ENCODE results near the gene CNGB1.
"Not testable (repeated sequence)": the region's sequence is repeated elsewhere in the genome, so short reads cannot be mapped to it uniquely, and the experiment has no call there.

CNGB1 gene

DNA sequence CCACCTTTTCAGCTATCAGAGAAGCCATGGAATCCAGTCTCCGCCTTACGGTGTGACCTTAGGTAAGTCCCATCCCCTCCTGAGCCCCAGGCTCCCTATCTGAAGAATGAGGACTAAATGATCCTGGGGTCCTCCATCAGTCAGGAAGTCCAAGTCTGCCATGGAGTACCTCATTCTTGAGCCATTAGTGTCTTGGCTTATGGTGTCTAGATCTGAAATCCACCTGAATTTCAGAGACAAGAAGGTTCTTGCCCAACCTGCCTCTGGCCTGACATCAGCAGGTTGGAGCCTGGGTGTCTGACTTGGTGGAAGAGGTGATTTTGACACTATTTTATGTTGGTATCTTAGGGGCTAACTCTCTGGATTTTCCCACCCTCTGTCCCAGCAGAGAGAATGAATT lies 47.1 kb downstream of the CNGB1 start:
- DNase-seq: no peak

GRCh38 chr16:57923418-57923817 lies 47.5 kb downstream of the CNGB1 start:
- DNase-seq: no peak

DNA sequence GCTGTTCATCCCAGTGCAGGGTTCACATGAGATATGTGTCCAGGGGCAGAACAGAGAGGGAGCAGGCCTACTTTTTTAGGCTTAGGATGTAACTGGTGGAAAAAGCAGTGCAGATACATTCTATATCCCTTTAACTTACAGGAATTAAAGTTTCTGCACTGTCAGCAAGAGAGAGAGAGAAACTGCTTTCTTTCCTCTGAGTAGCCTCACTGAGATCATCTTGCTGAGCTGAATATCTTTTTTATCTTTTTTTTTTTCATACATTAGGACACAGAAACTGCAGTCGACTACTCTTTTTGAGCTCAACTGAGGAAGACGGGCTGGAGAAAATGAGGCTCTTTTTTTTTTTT lies 50.1 kb downstream of the CNGB1 start:
- no peak for DNase-seq

DNA sequence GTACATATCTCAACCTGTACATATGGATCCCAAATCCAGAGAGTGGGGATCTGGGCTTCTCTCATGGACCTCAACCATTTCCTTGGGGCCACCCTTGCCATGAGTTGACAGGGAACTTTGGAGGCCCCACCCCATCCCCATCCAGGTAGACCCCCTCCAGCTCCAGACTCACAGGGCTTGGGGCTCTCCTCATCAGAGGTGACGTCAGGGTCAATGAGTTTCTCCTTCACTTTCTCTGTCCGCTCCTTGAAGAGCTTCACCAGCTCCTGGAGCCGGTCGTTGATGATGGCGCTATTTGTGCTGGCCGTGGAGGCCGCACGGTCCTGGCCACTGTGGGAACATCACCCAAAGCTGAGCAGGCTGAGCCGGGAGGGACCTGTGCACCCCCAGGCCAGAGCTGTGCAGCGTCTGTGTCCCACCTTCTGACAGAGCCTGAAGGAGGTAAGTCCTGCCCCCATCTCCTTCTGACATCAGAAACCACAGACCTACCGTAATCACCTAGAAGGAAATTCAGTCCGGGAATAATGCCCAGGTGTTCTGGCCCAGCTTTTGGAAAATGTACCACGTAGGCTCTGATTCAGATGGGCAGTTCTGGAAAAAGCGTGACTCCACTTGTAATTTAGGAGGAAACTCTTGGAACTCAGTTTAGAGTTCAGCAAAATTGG lies 50.6 kb downstream of the CNGB1 start:
- no peak for DNase-seq

- DNase-seq: no peak
Observed at GRCh38 chr16:57918994-57919393, 51.9 kb downstream of the CNGB1 start.

GRCh38 chr16:57918444-57918843 lies 52.5 kb downstream of the CNGB1 start:
- no peak for DNase-seq

- DNase-seq: not testable (repeated sequence)
Observed at GRCh38 chr16:57917929-57918328, 53.0 kb downstream of the CNGB1 start.

- not testable (repeated sequence) for DNase-seq
Observed at GRCh38 chr16:57917489-57917888, 53.4 kb downstream of the CNGB1 start.

DNA sequence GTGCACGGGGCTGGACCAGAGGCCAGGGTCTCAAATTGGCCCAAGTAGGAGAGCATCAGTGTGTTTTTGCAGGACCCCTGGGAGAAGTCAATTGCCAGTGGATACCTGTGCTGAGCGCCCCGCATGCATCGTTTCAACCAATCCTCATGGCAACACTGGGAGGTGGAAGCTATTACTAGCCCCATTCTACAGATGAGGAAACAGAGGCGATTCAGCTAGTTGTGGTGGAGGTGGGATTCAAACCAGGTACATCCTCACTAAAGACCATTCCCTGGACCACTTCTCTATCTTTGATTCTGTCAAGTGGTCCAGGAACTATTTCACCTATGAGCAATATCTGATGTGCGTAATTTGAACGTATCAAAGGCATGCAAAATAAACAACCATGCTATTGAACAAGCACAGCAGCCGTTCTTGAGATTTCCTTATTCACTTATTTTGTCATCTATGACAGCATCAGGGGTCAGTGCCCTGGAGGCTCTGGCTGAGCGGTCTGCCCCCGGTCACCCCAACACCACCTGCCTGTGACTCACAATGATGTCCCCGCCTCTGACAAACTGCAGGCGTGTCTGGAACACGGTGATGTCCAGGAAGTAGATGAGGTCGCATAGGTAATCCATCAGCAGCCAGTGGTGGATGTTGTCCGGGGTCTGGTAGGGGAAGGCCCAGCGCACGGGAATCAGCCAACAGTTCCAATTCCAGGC lies 54.0 kb downstream of the CNGB1 start:
- no peak for DNase-seq

DNA sequence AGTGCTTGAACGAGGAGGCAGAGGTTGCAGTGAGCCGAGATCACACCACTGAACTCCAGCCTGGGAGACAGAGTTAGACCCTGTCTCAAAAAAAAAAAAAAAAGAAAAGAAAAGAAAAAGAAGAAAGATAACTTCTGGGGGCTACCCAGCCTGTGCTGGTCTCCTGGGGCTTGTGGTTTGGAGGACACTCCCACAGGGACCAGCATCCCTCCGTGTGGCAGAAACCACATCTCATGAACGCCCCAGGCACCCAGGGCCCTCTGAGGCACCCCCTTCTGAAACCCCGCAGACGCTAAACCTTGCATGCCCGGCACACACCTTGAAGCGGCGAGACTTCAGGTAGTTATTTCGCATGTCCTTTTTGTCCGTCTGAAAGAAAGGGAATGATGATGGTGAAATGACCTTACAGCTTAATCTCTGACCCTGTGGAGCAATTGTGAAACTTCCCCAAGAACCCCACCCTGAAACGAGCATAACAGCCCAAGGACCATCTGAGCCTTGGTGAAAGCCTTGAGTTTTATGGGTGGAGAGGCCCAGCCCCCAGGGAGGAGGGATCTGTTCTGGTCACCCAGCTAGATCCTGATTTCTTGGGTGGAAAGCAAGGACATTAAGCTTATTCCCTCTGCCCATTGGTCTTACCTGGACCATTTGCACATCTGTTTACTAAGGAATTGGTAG lies 55.0 kb downstream of the CNGB1 start:
- DNase-seq: no peak

DNA sequence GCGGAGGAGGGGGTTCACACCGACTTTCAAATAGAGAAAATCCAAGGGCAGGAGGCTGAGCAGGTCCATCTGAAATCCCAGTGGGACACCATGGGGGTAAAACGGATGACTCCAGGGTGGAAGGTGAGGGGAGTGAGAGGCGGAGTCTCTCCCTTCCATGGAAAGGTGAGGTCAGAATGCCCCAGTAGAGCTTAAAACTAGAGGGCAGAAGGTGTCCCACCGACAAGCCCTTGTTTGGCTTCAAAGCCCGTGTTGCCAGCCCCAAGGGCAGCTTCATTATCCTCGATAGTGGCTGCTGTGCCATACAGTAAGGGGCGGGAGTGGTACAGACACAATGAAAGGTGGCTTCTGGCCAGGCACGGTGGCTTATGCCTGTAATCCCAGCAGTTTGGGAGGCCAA lies 55.7 kb downstream of the CNGB1 start:
- no peak for DNase-seq

DNA sequence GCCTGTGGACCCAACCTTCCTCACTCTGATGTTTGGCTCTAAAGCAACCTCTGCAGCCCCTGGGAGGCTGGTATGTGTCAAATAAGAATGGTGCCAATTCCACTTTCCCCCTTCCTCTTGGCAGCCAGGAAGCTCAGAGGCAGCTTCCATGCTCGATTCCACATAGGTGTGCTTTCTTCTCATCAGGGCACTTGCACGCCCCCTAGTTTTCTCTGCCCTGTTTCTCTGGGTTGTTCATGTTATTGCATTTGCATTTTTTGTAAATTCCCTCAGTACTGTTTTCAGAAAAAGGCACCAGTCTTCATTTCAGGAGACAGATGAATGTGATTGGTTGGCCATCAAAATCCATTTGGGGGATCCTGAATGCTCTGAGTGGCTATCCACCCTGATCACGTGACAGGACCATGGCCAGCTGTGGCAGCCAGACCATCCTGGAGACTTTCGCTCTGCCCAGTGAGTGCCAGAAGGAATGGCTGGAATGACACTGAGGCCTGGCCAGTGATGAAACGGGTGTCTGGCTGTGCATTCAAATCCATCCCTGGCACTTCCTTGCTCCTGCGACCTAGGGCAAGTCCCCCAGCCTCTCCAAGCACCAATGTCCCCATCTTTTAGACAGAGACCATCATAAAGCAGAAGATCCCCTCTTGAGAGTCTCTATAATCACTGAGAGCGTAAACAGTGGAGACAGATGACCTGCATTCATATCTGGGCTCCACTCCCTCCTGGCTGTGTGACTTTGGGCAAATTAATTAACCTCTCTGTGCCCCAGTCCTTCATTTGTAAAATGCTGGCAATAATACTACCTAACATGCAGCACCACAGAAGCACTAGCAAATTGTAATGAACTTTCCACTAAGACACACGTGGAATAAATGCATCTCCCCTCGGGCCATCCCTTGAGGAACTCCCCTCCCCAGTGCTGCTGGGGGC lies 56.4 kb downstream of the CNGB1 start:
- DNase-seq: no peak

GRCh38 chr16:57912529-57913260 lies 58.2 kb downstream of the CNGB1 start:
- no peak for DNase-seq

- no peak for DNase-seq
Observed at GRCh38 chr16:57911743-57912142, 59.2 kb downstream of the CNGB1 start.

DNA sequence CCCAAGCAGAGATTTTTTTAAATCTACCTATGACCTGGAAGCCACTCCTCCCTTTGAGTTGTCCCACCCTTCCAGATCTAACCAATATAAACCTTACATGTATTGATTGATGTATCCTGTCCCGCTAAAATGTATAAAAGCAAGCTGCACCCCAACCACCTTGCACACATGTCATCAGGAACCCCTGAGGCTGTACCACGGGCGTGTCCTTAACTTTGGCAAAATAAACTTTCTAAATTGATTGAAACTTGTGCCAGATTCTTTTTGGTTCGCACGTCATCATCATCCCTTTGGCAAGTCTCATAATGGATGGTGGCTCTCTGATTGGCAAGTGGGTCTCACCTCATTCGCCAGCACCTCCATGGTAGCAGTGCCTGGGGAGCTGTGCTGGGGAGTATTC lies 60.2 kb downstream of the CNGB1 start:
- no peak for DNase-seq

- DNase-seq: no peak
Observed at GRCh38 chr16:57908409-57908987, 62.4 kb downstream of the CNGB1 start.

GRCh38 chr16:57906382-57907316 lies 64.3 kb downstream of the CNGB1 start:
- no peak for DNase-seq

GRCh38 chr16:57904101-57904500 lies 66.8 kb downstream of the CNGB1 start:
- no peak for DNase-seq

DNA sequence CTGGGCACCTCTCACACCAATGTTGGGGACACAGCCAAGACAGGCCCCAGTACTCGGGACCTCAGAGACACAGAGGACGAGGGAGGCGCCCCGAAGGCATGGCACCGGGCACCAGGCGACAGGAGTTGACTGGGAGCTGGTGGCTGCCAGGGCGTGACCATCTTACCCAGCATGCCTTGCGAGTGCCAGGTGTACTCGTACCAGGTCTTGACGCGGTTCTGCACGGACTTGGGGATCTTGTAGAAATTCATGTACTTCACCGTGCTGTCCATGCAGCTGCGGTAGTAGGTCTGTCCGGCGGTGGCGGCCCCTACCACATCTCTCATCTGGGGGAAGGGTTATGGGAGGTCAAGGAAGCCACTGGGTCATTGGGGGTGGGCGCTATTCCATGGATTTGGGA lies 67.3 kb downstream of the CNGB1 start:
- no peak for DNase-seq

GRCh38 chr16:57901480-57902069 lies 69.4 kb downstream of the CNGB1 start:
- DNase-seq: no peak
